B cell (primary cell): ENCODE data around the gene CRY2.
"Not testable (repeated sequence)": the region's sequence is repeated elsewhere in the genome, so short reads cannot be mapped to it uniquely, and the experiment has no call there.

ENCODE experiments used
- EZH2 ChIP-seq: IDR thresholded peaks from 2 replicates; pipeline ENCODE4 v1.6.1; 2012; ENCODE audit warnings: borderline replicate concordance, low read depth, mild to moderate bottlenecking, moderate library complexity, low read length; ENCODE audit not compliant: insufficient read depth, poor library complexity, severe bottlenecking
- TF ChIP-seq, protein P1 (sequence below): fragments of 200-600 bp; IDR thresholded peaks from one replicate; pipeline ENCODE4 v1.8.0; 2022; ENCODE audit warnings: antibody characterized with exemption, mild to moderate bottlenecking

DNA sequence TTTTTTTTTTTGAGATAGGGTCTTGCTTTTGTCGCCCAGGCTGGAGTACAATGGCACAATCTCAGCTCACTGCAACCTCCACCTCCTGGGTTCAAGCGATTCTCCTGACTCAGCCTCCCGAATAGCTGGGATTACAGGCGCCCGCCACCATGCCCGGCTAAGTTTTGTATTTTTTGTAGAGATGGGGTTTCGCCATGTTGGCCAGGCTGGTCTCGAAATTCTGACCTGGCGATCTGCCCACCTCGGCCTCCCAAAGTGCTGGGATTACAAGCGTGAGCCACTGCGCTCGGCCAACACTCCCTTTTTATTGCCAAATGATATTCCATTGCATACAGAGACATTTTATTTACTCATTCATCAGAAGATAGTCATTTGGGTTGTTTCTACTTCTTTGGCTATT lies 7.0 kb upstream of the CRY2 start:
- not testable (repeated sequence) for TF ChIP-seq EZH2
- TF ChIP-seq, protein P1, sequence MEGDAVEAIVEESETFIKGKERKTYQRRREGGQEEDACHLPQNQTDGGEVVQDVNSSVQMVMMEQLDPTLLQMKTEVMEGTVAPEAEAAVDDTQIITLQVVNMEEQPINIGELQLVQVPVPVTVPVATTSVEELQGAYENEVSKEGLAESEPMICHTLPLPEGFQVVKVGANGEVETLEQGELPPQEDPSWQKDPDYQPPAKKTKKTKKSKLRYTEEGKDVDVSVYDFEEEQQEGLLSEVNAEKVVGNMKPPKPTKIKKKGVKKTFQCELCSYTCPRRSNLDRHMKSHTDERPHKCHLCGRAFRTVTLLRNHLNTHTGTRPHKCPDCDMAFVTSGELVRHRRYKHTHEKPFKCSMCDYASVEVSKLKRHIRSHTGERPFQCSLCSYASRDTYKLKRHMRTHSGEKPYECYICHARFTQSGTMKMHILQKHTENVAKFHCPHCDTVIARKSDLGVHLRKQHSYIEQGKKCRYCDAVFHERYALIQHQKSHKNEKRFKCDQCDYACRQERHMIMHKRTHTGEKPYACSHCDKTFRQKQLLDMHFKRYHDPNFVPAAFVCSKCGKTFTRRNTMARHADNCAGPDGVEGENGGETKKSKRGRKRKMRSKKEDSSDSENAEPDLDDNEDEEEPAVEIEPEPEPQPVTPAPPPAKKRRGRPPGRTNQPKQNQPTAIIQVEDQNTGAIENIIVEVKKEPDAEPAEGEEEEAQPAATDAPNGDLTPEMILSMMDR: not testable (repeated sequence)
